Nephron (organoid): Measurements from ENCODE around the gene PFDN1.
A peak's percentile ranks its signal among the peaks of the same experiment; 100 is the strongest.

Source experiments
- H3K27ac Mint-ChIP-seq, 3 experiments: 2 replicates each; pipeline ENCODE4 v1.8.0; 2020; ENCODE audit warnings: mixed read lengths in 3 of 3, mild to moderate bottlenecking in 2 of 3, moderate library complexity in 1 of 3
- H3K27me3 Mint-ChIP-seq: 2 replicates; pipeline ENCODE4 v1.8.0; 2021; ENCODE audit warnings: low read depth, mild to moderate bottlenecking, moderate library complexity, mixed read lengths
- H3K36me3 Mint-ChIP-seq: 2 replicates; pipeline ENCODE4 v1.8.0; 2020; ENCODE audit warnings: low read depth, mixed read lengths
- H3K4me1 Mint-ChIP-seq: 2 replicates; pipeline ENCODE4 v1.8.0; 2020; ENCODE audit warnings: mixed read lengths
- H3K4me3 Mint-ChIP-seq, 3 experiments: 2 replicates each; pipeline ENCODE4 v1.8.0; 2020; ENCODE audit warnings: mild to moderate bottlenecking in 3 of 3, mixed read lengths in 3 of 3, moderate library complexity in 2 of 3
- H3K9me3 Mint-ChIP-seq: 2 replicates; pipeline ENCODE4 v1.8.0; 2020; ENCODE audit warnings: mixed read lengths
- TF ChIP-seq, protein P1 (sequence below), 3 experiments: fragments of 200-600 bp; sonication (generic); IDR thresholded peaks; one replicate each; pipeline ENCODE4 v1.5.0; 2021; ENCODE audit warnings: antibody characterized with exemption in 3 of 3; ENCODE audit not compliant: unreplicated experiment in 3 of 3

The PFDN1 gene

GRCh38 chr5:140266471-140267200 is 36.3 kb downstream of the PFDN1 start:
- TF ChIP-seq, protein P1, sequence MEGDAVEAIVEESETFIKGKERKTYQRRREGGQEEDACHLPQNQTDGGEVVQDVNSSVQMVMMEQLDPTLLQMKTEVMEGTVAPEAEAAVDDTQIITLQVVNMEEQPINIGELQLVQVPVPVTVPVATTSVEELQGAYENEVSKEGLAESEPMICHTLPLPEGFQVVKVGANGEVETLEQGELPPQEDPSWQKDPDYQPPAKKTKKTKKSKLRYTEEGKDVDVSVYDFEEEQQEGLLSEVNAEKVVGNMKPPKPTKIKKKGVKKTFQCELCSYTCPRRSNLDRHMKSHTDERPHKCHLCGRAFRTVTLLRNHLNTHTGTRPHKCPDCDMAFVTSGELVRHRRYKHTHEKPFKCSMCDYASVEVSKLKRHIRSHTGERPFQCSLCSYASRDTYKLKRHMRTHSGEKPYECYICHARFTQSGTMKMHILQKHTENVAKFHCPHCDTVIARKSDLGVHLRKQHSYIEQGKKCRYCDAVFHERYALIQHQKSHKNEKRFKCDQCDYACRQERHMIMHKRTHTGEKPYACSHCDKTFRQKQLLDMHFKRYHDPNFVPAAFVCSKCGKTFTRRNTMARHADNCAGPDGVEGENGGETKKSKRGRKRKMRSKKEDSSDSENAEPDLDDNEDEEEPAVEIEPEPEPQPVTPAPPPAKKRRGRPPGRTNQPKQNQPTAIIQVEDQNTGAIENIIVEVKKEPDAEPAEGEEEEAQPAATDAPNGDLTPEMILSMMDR (IDR thresholded peaks at IDR 0.05; ENCODE audit: unreplicated experiment in 3 of 3) = no peak
- H3K27ac Mint-ChIP-seq = no peak overlapping the region
- peaks cover 11% of the 10 kb centered on the region for H3K4me1 Mint-ChIP-seq
- no peaks in the 10 kb centered on the region for H3K27me3 Mint-ChIP-seq
- peaks cover 18% of the 10 kb centered on the region for H3K36me3 Mint-ChIP-seq
- no peak overlapping the region for H3K4me3 Mint-ChIP-seq
- no peaks in the 10 kb centered on the region for H3K9me3 Mint-ChIP-seq

DNA sequence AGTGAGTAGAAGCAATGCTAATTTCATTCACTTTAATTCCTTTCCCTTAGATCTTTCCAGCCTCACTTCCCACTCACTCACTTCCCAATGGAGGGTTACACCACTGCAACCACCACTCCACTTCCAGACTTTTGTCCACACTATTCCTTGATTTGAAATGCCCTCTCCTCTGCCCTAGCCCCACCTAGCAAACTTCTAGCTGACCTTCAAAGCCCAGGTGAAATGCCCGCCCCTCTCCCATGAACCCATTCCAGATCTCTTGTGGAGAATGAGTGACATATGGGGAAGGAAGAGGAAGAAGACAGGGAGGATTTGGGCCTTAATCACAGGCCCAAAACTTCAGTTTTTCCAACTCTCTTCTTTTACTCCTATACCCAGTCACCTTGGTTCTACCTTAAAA is 37.1 kb downstream of the PFDN1 start:
- TF ChIP-seq, protein P1 (IDR thresholded peaks at IDR 0.05; ENCODE audit: unreplicated experiment in 3 of 3) = no peak
- H3K4me1 Mint-ChIP-seq = peaks cover 16% of the 10 kb centered on the region
- H3K27me3 Mint-ChIP-seq = no peaks in the 10 kb centered on the region
- peaks cover 20% of the 10 kb centered on the region for H3K36me3 Mint-ChIP-seq
- H3K9me3 Mint-ChIP-seq = no peaks in the 10 kb centered on the region
- H3K4me3 Mint-ChIP-seq = no peak overlapping the region
- no peak overlapping the region for H3K27ac Mint-ChIP-seq

DNA sequence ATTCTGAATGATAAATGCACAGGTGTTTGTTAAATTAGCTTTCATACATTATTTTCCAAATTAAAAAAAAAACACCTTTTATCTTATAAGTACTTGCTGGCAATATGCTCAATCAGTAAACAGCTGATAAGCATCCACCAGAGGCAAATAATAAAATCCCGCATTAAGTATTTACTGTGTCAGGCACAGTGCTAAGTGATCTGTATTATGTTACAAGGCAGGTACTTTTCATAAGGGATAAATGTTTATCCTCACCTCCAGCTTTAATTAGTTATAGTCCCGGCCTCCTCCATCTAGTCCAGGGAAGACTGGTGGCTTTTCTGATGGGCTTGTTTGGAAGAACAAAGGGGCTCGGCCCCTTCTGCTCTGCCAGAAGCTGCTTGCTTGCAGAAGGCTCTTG is 40.1 kb downstream of the PFDN1 start:
- TF ChIP-seq, protein P1 (IDR thresholded peaks at IDR 0.05; ENCODE audit: unreplicated experiment in 3 of 3) = no peak
- H3K4me1 Mint-ChIP-seq = peaks cover 15% of the 10 kb centered on the region
- H3K36me3 Mint-ChIP-seq = peaks cover 39% of the 10 kb centered on the region
- H3K27ac Mint-ChIP-seq = no peak overlapping the region
- H3K27me3 Mint-ChIP-seq = no peaks in the 10 kb centered on the region
- no peak overlapping the region for H3K4me3 Mint-ChIP-seq
- peaks cover 3% of the 10 kb centered on the region for H3K9me3 Mint-ChIP-seq

DNA sequence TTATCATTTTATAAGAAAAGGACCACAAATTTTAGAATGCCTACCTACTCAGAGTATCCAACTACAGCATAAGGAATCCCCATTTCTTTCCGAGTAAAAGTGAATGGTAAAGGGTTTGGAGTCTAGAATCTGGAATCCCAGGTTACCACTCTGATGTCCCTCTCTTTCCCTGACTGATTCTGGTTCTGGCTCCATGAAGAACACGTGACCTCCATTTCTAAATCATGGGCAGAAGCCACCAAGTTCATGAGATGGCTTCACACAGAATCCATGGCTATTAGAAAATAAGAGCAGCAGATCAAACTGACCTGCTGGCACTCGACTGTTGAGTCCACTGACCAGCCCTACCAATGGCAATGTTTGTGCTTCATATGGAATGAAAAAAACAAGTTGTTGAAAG is 40.7 kb downstream of the PFDN1 start:
- Mint-ChIP-seq H3K36me3 (peaks cover 45% of the 10 kb centered on the region), H3K27me3 (no peaks in the 10 kb centered on the region), H3K9me3 (peaks cover 3% of the 10 kb centered on the region), H3K27ac (no peak overlapping the region), H3K4me1 (peaks cover 9% of the 10 kb centered on the region), H3K4me3 (no peak overlapping the region)
- TF ChIP-seq, protein P1 (IDR thresholded peaks at IDR 0.05; ENCODE audit: unreplicated experiment in 3 of 3) = no peak

- Mint-ChIP-seq H3K9me3 (peaks cover 3% of the 10 kb centered on the region), H3K27ac (peak overlapping the region in 2 of 3 experiments; percentile 12 to 22), H3K4me1 (peaks cover 7% of the 10 kb centered on the region), H3K4me3 (no peak overlapping the region), H3K27me3 (no peaks in the 10 kb centered on the region), H3K36me3 (peaks cover 45% of the 10 kb centered on the region)
- TF ChIP-seq, protein P1 (IDR thresholded peaks at IDR 0.05; ENCODE audit: unreplicated experiment in 3 of 3) = no peak
Measured at GRCh38 chr5:140261403-140262171, 41.3 kb downstream of the PFDN1 start.
